ENCODE data around the gene AMIGO2.

DNA sequence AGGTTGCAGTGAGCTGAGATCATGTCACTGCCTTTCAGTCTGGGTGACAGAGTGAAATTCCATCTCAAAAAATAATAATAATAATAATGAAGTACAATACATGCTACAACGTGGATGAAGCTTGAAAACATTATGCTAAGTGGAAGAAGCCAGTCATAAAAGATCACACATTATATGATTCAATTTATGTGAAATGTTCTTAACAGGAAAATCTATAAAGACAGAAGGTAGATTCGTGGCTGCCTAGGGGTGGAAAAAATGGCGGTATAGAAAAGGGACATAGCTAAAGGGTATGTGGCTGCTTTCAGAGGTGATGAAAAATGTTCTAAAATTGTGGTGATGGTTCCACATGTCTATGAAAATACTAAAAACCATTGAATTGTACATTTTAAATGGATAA is 41.0 kb upstream of the AMIGO2 start:
- TF ChIP-seq POLR2A (IDR thresholded peaks at IDR 0.05; ENCODE audit: low read depth, low read length) (no peak), PAX5 (IDR thresholded peaks at IDR 0.05; ENCODE audit: insufficient read depth, low read length, severe bottlenecking) (no peak)
